IPS-20b (cell line): ENCODE results near the gene ZSWIM1.
"Not testable (repeated sequence)": the region's sequence is repeated elsewhere in the genome, so short reads cannot be mapped to it uniquely, and the experiment has no call there.

Source experiments
- H3K27ac ChIP-seq: one replicate; pipeline ENCODE4 v1.5.1; 2013; ENCODE audit warnings: low read length
- H3K27me3 ChIP-seq: 2 replicates; pipeline ENCODE4 v1.6.1; 2013; ENCODE audit warnings: mild to moderate bottlenecking, low read length, inconsistent platforms; ENCODE audit not compliant: insufficient read depth
- H3K36me3 ChIP-seq: 2 replicates; pipeline ENCODE4 v1.6.1; 2013; ENCODE audit warnings: low read depth, mild to moderate bottlenecking, inconsistent platforms, low read length, moderate library complexity; ENCODE audit not compliant: insufficient read depth
- H3K4me1 ChIP-seq: 2 replicates; pipeline ENCODE4 v1.6.1; 2013; ENCODE audit warnings: mild to moderate bottlenecking, control low read depth, inconsistent platforms, low read length, moderate library complexity; ENCODE audit not compliant: insufficient read depth
- H3K4me3 ChIP-seq: 2 replicates; pipeline ENCODE4 v1.5.1; 2013; ENCODE audit warnings: mild to moderate bottlenecking, low read length, inconsistent platforms
- H3K9ac ChIP-seq: 2 replicates; pipeline ENCODE4 v1.6.1; 2013; ENCODE audit warnings: low read depth, mild to moderate bottlenecking, inconsistent platforms, low read length, moderate library complexity
- H3K9me3 ChIP-seq: 2 replicates; pipeline ENCODE4 v1.6.1; 2013; ENCODE audit warnings: mild to moderate bottlenecking, low read depth, low read length, inconsistent platforms; ENCODE audit not compliant: insufficient read depth

The ZSWIM1 gene

DNA sequence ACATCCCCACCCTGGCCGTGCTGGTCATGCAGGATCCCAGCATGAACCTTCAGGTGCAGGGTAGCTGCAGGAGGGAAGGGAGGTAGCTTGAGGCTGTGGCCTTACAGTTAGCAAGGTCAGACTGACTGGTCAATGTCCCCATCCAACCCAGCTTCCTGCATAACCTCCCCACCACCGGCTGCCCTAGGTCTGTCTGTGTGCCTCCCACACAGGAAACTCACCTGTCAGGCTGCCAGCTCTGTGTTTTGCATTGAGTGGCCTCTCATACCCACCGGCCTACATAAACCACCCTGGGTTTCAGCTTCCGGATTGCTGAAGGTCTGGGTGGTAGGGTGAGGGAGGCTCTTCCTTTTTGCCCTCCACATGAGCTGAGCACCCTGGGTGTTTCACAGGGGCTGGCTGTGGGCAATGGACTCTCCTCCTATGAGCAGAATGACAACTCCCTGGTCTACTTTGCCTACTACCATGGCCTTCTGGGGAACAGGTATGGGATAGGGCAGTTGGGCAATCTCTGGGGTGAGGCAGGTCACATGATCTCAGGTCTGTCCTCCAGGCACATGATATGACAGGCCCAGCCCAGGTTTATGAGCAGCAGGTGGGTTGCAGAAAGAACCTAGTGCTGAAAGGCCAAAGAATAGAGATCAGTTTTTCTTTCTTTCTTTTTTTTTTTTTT lies 11.9 kb downstream of the ZSWIM1 start:
- no peak overlapping the region for H3K9ac ChIP-seq
- no peaks in the 10 kb centered on the region for H3K4me1 ChIP-seq
- H3K9me3 ChIP-seq, result no peaks in the 10 kb centered on the region
- H3K36me3 ChIP-seq, result peaks cover 45% of the 10 kb centered on the region
- no peak overlapping the region for H3K27ac ChIP-seq
- no peak overlapping the region for H3K4me3 ChIP-seq
- no peaks in the 10 kb centered on the region for H3K27me3 ChIP-seq

DNA sequence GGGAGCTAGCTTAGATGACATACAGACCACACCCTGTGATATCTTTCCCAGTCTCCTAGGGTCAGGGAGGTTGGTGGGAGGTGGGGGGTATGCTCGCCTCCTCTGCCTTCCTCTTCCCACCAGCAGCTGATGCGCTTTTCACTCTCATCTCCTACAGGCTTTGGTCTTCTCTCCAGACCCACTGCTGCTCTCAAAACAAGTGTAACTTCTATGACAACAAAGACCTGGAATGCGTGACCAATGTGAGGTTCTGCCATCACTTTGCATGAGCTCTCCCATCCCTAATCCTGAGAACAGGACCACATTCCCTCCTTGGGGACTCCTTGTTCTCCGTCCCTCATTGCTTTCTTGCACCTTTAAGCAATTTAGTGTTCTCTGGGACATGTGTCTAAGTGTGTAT lies 12.8 kb downstream of the ZSWIM1 start:
- Histone ChIP-seq H3K9me3 (no peaks in the 10 kb centered on the region), H3K4me1 (no peaks in the 10 kb centered on the region), H3K27ac (no peak overlapping the region), H3K27me3 (no peaks in the 10 kb centered on the region), H3K4me3 (no peak overlapping the region), H3K9ac (no peak overlapping the region), H3K36me3 (peaks cover 48% of the 10 kb centered on the region)

DNA sequence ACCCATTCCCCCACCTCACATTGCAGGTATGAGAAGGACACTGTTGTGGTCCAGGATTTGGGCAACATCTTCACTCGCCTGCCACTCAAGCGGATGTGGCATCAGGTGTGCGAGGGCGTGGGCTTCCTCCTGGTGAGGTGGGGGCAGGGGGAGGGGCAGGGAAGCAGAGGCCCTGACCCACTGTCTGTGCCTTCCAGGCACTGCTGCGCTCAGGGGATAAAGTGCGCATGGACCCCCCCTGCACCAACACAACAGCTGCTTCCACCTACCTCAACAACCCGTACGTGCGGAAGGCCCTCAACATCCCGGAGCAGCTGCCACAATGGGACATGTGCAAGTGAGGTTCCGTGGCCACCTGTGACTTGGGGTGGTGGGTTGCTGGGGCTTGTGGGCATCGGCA lies 13.8 kb downstream of the ZSWIM1 start:
- Histone ChIP-seq H3K27me3 (no peaks in the 10 kb centered on the region), H3K9me3 (no peaks in the 10 kb centered on the region), H3K36me3 (peaks cover 55% of the 10 kb centered on the region), H3K4me1 (no peaks in the 10 kb centered on the region), H3K27ac (no peak overlapping the region), H3K4me3 (no peak overlapping the region), H3K9ac (no peak overlapping the region)

DNA sequence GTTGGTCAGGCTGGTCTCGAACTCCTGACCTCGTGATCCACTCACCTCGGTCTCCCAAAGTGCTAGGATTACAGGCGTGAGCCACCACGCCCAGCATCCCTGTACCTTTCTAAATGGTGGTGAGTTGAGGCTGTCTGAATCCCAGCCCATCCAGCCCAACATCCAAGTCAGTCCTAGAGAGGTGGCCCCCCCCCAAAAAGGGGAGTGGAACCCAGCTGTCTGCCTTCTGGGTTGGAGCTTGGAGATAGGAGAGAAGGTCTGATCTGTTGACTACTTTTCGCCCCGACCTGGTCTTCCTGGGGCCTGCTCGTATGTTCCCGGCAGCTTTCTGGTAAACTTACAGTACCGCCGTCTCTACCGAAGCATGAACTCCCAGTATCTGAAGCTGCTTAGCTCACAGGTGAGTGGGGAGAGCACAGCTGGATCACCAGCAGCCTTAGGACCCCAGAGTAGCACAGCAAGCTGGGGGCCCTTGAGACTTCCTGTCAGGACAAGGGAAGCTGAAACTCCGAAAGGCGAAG lies 15.7 kb downstream of the ZSWIM1 start:
- Histone ChIP-seq H3K9me3 (no peaks in the 10 kb centered on the region), H3K27ac (no peak overlapping the region), H3K9ac (no peak overlapping the region), H3K27me3 (no peaks in the 10 kb centered on the region), H3K4me3 (no peak overlapping the region), H3K36me3 (peaks cover 70% of the 10 kb centered on the region), H3K4me1 (no peaks in the 10 kb centered on the region)

DNA sequence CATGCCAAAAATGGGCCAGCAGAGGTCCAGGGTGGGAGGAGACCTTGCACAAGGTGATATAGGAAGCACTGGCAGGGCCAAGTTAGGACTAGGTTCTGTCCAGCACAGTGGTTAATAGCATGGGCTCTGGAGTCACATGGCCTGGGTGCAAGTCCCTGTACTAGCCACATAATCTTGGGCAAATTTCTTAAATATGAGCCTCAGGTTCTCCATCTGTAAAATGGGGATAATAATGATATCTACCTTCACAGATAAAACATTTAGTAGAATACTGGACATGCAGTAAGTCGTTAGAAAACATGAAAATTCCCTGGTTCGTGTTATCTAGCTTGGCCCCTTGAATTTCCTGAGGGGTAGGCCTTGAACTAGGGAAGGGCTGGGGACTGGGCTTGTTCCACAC lies 16.3 kb downstream of the ZSWIM1 start:
- Histone ChIP-seq H3K27ac (no peak overlapping the region), H3K9me3 (no peaks in the 10 kb centered on the region), H3K36me3 (peaks cover 75% of the 10 kb centered on the region), H3K4me3 (no peak overlapping the region), H3K27me3 (no peaks in the 10 kb centered on the region), H3K9ac (no peak overlapping the region), H3K4me1 (no peaks in the 10 kb centered on the region)

DNA sequence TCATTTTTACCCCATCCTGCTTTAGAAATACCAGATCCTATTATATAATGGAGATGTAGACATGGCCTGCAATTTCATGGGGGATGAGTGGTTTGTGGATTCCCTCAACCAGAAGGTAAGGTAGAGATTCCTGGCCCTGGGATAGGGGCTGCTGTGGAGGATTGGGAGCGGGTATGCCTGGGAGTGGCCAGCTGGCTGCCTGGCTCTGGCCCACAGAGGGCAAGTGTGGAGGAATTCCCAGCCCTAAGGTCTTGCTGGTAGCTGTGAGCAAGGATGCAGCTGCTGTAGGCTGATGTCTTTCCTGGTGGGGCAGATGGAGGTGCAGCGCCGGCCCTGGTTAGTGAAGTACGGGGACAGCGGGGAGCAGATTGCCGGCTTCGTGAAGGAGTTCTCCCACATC lies 16.7 kb downstream of the ZSWIM1 start:
- Histone ChIP-seq H3K4me1 (no peaks in the 10 kb centered on the region), H3K4me3 (no peak overlapping the region), H3K27me3 (no peaks in the 10 kb centered on the region), H3K27ac (no peak overlapping the region), H3K36me3 (peaks cover 76% of the 10 kb centered on the region), H3K9me3 (no peaks in the 10 kb centered on the region), H3K9ac (no peak overlapping the region)

DNA sequence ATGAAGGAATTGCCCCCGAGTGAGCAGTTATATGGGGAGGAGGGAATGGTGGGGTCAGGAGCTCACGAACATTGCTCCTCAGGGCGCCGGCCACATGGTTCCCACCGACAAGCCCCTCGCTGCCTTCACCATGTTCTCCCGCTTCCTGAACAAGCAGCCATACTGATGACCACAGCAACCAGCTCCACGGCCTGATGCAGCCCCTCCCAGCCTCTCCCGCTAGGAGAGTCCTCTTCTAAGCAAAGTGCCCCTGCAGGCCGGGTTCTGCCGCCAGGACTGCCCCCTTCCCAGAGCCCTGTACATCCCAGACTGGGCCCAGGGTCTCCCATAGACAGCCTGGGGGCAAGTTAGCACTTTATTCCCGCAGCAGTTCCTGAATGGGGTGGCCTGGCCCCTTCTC lies 17.3 kb downstream of the ZSWIM1 start:
- no peaks in the 10 kb centered on the region for H3K4me1 ChIP-seq
- no peaks in the 10 kb centered on the region for H3K27me3 ChIP-seq
- H3K9ac ChIP-seq, result no peak overlapping the region
- H3K9me3 ChIP-seq, result no peaks in the 10 kb centered on the region
- no peak overlapping the region for H3K27ac ChIP-seq
- H3K4me3 ChIP-seq, result no peak overlapping the region
- H3K36me3 ChIP-seq, result peaks cover 77% of the 10 kb centered on the region

DNA sequence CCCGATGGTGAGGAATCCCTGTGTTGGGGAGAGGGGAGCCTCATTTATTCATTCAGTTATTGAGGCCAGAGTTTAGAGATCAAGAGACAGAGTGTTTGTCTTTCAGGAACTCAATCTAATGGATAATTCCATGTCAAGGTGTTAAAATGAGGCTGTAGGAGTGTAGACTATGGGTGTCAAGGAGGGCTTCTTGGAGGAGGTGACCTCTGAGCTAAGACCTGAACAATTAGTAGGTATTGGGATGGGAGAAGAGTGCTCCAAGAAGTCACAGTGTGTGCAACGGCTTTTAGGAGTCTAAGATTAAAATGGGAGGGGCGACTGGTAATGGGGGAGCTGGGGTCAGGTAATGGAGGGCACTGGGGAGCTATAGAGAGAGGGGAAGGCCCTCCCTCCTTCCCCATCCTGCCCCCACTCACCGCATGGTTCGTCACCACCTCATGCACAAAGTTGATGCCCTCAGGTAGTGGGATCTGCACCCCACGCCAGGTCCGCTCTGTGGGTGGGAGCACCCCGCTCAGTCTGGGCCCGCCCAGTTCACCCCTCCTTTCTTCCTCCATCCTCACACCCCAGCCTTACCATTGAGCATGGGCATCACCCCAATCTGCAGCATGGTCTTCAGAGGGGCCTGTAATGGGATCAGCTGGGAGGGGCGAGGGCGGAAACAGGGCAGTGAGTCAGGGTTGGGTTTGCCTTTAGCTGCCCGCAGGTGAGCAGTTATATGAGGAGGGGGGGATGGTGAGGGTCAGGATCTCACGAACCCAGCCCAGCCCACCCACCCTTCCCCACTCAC lies 18.2 kb downstream of the ZSWIM1 start:
- Histone ChIP-seq H3K36me3 (peaks cover 80% of the 10 kb centered on the region), H3K4me3 (no peak overlapping the region), H3K9me3 (no peaks in the 10 kb centered on the region), H3K27me3 (no peaks in the 10 kb centered on the region), H3K4me1 (no peaks in the 10 kb centered on the region), H3K9ac (no peak overlapping the region), H3K27ac (no peak overlapping the region)

DNA sequence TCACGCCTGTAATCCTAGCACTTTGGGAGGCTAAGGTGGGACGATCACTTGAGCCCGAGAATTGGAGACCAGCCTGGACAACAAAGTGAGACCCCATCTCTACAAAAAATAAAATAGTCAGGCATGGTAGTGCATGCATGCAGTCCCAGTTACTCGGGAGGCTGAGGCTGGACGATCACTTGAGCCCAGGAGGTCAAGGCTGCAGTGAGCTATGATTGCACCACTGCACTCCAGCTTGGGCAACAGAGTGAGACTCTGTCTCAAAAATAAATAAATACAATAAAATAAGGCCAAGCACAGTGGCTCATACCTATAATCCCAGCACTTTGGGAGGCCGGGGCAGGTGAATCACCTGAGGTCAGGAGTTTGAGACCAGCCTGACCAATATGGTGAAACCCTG lies 20.3 kb downstream of the ZSWIM1 start:
- not testable (repeated sequence) for H3K9me3 ChIP-seq, H3K4me1 ChIP-seq, H3K27ac ChIP-seq, H3K27me3 ChIP-seq, H3K4me3 ChIP-seq, H3K9ac ChIP-seq
- H3K36me3 ChIP-seq, result peaks cover 90% of the 10 kb centered on the region

DNA sequence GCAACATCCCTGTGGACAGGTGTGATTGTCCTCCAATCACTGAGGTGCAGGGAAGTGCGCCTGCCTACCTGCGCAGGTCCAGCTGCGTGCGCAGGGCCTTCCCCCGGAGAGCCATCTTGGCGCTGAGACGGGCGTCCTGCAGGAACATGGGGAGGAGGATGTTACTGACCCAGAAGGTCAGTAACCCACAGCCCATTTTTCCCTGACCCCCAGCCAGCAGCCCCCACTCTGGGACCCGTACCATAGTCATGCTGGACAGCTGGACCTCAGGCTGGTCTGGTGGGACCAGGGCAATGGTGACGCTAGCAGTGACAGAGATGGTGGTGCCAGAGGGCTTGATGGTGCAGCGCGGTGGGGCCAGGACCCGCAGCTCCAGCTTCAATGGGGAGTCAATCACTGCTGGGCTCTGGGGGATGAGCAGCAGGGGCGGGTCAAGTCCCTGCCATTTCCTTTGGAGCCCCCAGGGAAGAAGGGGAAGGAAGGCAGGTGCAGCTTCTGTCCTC lies 21.2 kb downstream of the ZSWIM1 start:
- Histone ChIP-seq H3K36me3 (peaks cover 88% of the 10 kb centered on the region), H3K9ac (no peak overlapping the region), H3K9me3 (no peaks in the 10 kb centered on the region), H3K4me1 (no peaks in the 10 kb centered on the region), H3K27me3 (no peaks in the 10 kb centered on the region), H3K4me3 (no peak overlapping the region), H3K27ac (no peak overlapping the region)

DNA sequence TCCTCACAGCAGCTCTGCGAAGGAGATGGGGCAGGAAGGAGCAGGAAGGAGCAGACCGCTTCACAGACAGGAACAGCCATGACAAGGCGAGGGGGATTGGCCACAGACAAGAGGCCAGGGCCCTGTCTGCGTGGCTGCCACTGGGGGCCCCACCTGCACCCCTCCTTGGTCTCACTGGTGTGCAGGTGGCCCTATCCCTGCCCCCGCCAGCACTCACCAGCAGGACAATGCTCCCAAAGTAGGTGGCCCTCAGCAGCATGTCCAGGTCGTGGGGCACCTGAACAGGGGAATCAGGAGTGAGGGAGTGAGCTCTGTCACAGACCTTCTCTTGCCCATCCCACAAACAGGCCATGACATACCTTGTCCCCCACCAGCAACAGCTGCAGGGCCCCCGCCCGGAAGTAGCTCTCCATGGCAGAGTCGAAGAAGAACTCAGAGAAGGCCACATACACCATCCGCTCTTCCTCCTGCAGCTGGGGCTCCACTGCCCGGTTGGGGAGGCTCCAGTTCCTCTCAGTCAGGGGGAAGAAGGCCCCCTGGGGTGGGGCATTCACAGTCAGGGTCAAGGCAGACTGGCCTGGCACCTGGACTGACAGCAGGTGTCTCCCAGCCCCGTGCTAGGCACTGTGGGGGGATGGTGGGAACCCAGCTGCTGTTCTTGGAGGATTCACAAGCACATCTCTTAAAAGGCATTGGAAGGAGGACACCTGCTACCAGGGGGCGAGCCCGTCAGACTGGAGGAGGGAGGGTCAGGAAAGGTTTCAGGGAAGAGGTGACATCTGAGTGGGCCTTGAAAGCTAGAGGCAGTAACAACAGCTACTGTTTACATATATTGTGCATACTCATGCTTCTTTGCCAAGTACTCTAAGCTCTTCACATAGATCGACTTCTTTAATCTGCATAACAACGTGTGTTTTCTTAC lies 23.8 kb downstream of the ZSWIM1 start:
- H3K4me3 ChIP-seq, result no peak overlapping the region
- H3K36me3 ChIP-seq, result peaks cover 89% of the 10 kb centered on the region
- no peaks in the 10 kb centered on the region for H3K27me3 ChIP-seq
- no peak overlapping the region for H3K27ac ChIP-seq
- H3K9ac ChIP-seq, result no peak overlapping the region
- no peaks in the 10 kb centered on the region for H3K9me3 ChIP-seq
- H3K4me1 ChIP-seq, result no peaks in the 10 kb centered on the region
